Neuron (in vitro differentiated cells): ENCODE measurements around the gene AGAP1.

Experiments
- H2AFZ ChIP-seq: one replicate; pipeline ENCODE4 v1.6.1; 2013; ENCODE audit warnings: low read depth, mild to moderate bottlenecking, inconsistent platforms, low read length, moderate library complexity
- H3K27me3 ChIP-seq: one replicate; pipeline ENCODE4 v1.6.1; 2013; ENCODE audit warnings: low read length; ENCODE audit not compliant: insufficient read depth
- H3K36me3 ChIP-seq: one replicate; pipeline ENCODE4 v1.6.1; 2013; ENCODE audit warnings: low read length; ENCODE audit not compliant: insufficient read depth
- H3K4me1 ChIP-seq: one replicate; pipeline ENCODE4 v1.6.1; 2013; ENCODE audit warnings: low read length; ENCODE audit not compliant: insufficient read depth
- H3K4me3 ChIP-seq: 2 replicates; pipeline ENCODE4 v1.5.1; 2013; ENCODE audit warnings: mild to moderate bottlenecking, low read length, moderate library complexity
- H3K9me3 ChIP-seq: one replicate; pipeline ENCODE4 v1.6.1; 2013; ENCODE audit warnings: low read length

AGAP1 gene

GRCh38 chr2:235961711-235962110 is 467.9 kb downstream of the AGAP1 start:
- Histone ChIP-seq H3K4me3 (no peak overlapping the region), H3K4me1 (no peaks in the 10 kb centered on the region), H2AFZ (no peak overlapping the region), H3K36me3 (peaks cover 6% of the 10 kb centered on the region), H3K9me3 (peaks cover 6% of the 10 kb centered on the region), H3K27me3 (no peaks in the 10 kb centered on the region)

- peaks cover 5% of the 10 kb centered on the region for H3K36me3 ChIP-seq
- no peak overlapping the region for H2AFZ ChIP-seq
- H3K4me3 ChIP-seq = no peak overlapping the region
- no peaks in the 10 kb centered on the region for H3K4me1 ChIP-seq
- H3K27me3 ChIP-seq = no peaks in the 10 kb centered on the region
- peaks cover 6% of the 10 kb centered on the region for H3K9me3 ChIP-seq
Observed at GRCh38 chr2:235963853-235964577, 470.2 kb downstream of the AGAP1 start.

- no peak overlapping the region for H3K4me3 ChIP-seq
- H3K27me3 ChIP-seq = no peaks in the 10 kb centered on the region
- no peaks in the 10 kb centered on the region for H3K4me1 ChIP-seq
- peaks cover 5% of the 10 kb centered on the region for H3K9me3 ChIP-seq
- no peak overlapping the region for H2AFZ ChIP-seq
- peaks cover 12% of the 10 kb centered on the region for H3K36me3 ChIP-seq
Observed at GRCh38 chr2:235964787-235965390, 471.0 kb downstream of the AGAP1 start.

GRCh38 chr2:235966396-235966795 is 472.6 kb downstream of the AGAP1 start:
- no peak overlapping the region for H3K4me3 ChIP-seq
- H2AFZ ChIP-seq = no peak overlapping the region
- no peaks in the 10 kb centered on the region for H3K27me3 ChIP-seq
- H3K36me3 ChIP-seq = peaks cover 19% of the 10 kb centered on the region
- no peaks in the 10 kb centered on the region for H3K4me1 ChIP-seq
- H3K9me3 ChIP-seq = peaks cover 3% of the 10 kb centered on the region

GRCh38 chr2:235966932-235967757 is 473.3 kb downstream of the AGAP1 start:
- Histone ChIP-seq H2AFZ (no peak overlapping the region), H3K4me3 (no peak overlapping the region), H3K9me3 (peaks cover 3% of the 10 kb centered on the region), H3K4me1 (no peaks in the 10 kb centered on the region), H3K27me3 (no peaks in the 10 kb centered on the region), H3K36me3 (peaks cover 19% of the 10 kb centered on the region)

- Histone ChIP-seq H3K36me3 (peaks cover 19% of the 10 kb centered on the region), H3K9me3 (peaks cover 7% of the 10 kb centered on the region), H2AFZ (no peak overlapping the region), H3K4me1 (no peaks in the 10 kb centered on the region), H3K4me3 (no peak overlapping the region), H3K27me3 (no peaks in the 10 kb centered on the region)
Observed at GRCh38 chr2:235968155-235968554, 474.3 kb downstream of the AGAP1 start.

- Histone ChIP-seq H3K27me3 (no peaks in the 10 kb centered on the region), H3K4me3 (no peak overlapping the region), H2AFZ (no peak overlapping the region), H3K4me1 (no peaks in the 10 kb centered on the region), H3K9me3 (peaks cover 7% of the 10 kb centered on the region), H3K36me3 (peaks cover 19% of the 10 kb centered on the region)
Observed at GRCh38 chr2:235968616-235969324, 474.9 kb downstream of the AGAP1 start.

- Histone ChIP-seq H3K36me3 (peaks cover 19% of the 10 kb centered on the region), H2AFZ (no peak overlapping the region), H3K27me3 (no peaks in the 10 kb centered on the region), H3K4me3 (no peak overlapping the region), H3K9me3 (peaks cover 7% of the 10 kb centered on the region), H3K4me1 (no peaks in the 10 kb centered on the region)
Observed at GRCh38 chr2:235970204-235971040, 476.6 kb downstream of the AGAP1 start.

GRCh38 chr2:235976516-235976915 is 482.7 kb downstream of the AGAP1 start:
- Histone ChIP-seq H3K27me3 (no peaks in the 10 kb centered on the region), H3K4me1 (no peaks in the 10 kb centered on the region), H3K4me3 (no peak overlapping the region), H3K36me3 (peaks cover 17% of the 10 kb centered on the region), H3K9me3 (peaks cover 10% of the 10 kb centered on the region), H2AFZ (no peak overlapping the region)

- Histone ChIP-seq H3K4me1 (no peaks in the 10 kb centered on the region), H3K27me3 (no peaks in the 10 kb centered on the region), H3K9me3 (peaks cover 10% of the 10 kb centered on the region), H2AFZ (no peak overlapping the region), H3K4me3 (no peak overlapping the region), H3K36me3 (peaks cover 17% of the 10 kb centered on the region)
Observed at GRCh38 chr2:235976956-235977355, 483.1 kb downstream of the AGAP1 start.

GRCh38 chr2:235977445-235977844 is 483.6 kb downstream of the AGAP1 start:
- Histone ChIP-seq H3K27me3 (no peaks in the 10 kb centered on the region), H2AFZ (no peak overlapping the region), H3K36me3 (peaks cover 19% of the 10 kb centered on the region), H3K4me3 (no peak overlapping the region), H3K4me1 (no peaks in the 10 kb centered on the region), H3K9me3 (peaks cover 10% of the 10 kb centered on the region)

- H3K27me3 ChIP-seq = no peaks in the 10 kb centered on the region
Observed at GRCh38 chr2:235978022-235978421, 484.2 kb downstream of the AGAP1 start.

More at GRCh38 chr2:235978022-235978421, 484.2 kb downstream of the AGAP1 start:
- H3K4me1 ChIP-seq = no peaks in the 10 kb centered on the region
- no peak overlapping the region for H2AFZ ChIP-seq
- no peak overlapping the region for H3K4me3 ChIP-seq
- peaks cover 6% of the 10 kb centered on the region for H3K9me3 ChIP-seq
- peaks cover 21% of the 10 kb centered on the region for H3K36me3 ChIP-seq
